Measurements from ENCODE around the gene UBE2S.

DNA sequence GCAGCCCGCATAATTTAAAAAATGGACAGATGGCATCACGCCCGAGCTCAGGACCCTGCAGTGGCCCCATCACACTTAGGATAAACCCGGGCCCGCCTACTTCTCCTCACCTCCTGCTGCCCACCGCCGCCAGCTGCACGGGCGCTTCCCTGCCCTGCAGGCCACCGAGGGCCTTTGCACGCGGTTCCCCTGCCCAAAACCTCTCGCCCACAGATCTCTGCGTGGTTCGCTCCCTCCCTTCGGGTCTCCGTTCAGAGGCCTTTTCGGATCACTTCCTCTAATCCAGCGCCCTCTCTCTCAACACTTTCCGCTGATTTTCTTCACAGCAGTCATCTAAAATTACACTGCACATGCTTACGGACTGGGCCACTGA is 33.7 kb upstream of the UBE2S start:
- TF ChIP-seq, protein P1, sequence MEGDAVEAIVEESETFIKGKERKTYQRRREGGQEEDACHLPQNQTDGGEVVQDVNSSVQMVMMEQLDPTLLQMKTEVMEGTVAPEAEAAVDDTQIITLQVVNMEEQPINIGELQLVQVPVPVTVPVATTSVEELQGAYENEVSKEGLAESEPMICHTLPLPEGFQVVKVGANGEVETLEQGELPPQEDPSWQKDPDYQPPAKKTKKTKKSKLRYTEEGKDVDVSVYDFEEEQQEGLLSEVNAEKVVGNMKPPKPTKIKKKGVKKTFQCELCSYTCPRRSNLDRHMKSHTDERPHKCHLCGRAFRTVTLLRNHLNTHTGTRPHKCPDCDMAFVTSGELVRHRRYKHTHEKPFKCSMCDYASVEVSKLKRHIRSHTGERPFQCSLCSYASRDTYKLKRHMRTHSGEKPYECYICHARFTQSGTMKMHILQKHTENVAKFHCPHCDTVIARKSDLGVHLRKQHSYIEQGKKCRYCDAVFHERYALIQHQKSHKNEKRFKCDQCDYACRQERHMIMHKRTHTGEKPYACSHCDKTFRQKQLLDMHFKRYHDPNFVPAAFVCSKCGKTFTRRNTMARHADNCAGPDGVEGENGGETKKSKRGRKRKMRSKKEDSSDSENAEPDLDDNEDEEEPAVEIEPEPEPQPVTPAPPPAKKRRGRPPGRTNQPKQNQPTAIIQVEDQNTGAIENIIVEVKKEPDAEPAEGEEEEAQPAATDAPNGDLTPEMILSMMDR (IDR thresholded peaks at IDR 0.05) = no peak
- no peak for TF ChIP-seq POLR2A (IDR thresholded peaks at IDR 0.05)
